Stimulated activated CD8-positive, alpha-beta memory T cell treated with anti-CD3 and anti-CD28 coated beads, Interleukin-15, amount 100 ng/mL, for 4 hours (primary cell): ENCODE results near the gene POU2F3.

Experiments
- DNase-seq, 2 donors: peaks; one replicate each; pipeline ENCODE4 v3.0.0-alpha.2; 2020; ENCODE audit warnings: low read depth in 2 of 2

Gene POU2F3

GRCh38 chr11:120340529-120340928 is 100.6 kb downstream of the POU2F3 start:
- DNase-seq, result no peak

- no peak for DNase-seq
Measured at GRCh38 chr11:120342226-120342625, 102.3 kb downstream of the POU2F3 start.

GRCh38 chr11:120342678-120343077 is 102.7 kb downstream of the POU2F3 start:
- no peak for DNase-seq

GRCh38 chr11:120343429-120343828 is 103.5 kb downstream of the POU2F3 start:
- no peak for DNase-seq

- DNase-seq, result no peak
Measured at GRCh38 chr11:120344302-120345004, 104.5 kb downstream of the POU2F3 start.

- no peak for DNase-seq
Measured at GRCh38 chr11:120346233-120346632, 106.3 kb downstream of the POU2F3 start.

- no peak for DNase-seq
Measured at GRCh38 chr11:120350637-120351036, 110.7 kb downstream of the POU2F3 start.

- no peak for DNase-seq
Measured at GRCh38 chr11:120352405-120352804, 112.5 kb downstream of the POU2F3 start.

GRCh38 chr11:120354068-120354467 is 114.1 kb downstream of the POU2F3 start:
- no peak for DNase-seq

- DNase-seq, result no peak
Measured at GRCh38 chr11:120354779-120355178, 114.8 kb downstream of the POU2F3 start.

GRCh38 chr11:120357620-120358019 is 117.7 kb downstream of the POU2F3 start:
- DNase-seq, result no peak

GRCh38 chr11:120358729-120359128 is 118.8 kb downstream of the POU2F3 start:
- no peak for DNase-seq

GRCh38 chr11:120363436-120363835 is 123.5 kb downstream of the POU2F3 start:
- DNase-seq, result no peak

GRCh38 chr11:120365512-120365911 is 125.6 kb downstream of the POU2F3 start:
- DNase-seq, result no peak
